MM.1S (cell line): ENCODE results near the gene IRS1.

Experiments used
- DNase-seq: peaks from one replicate; pipeline ENCODE4 v3.0.0-alpha.2; 2015
- H2AFZ ChIP-seq: fragments of 300-600 bp; sonication (generic); 2 replicates; pipeline ENCODE4 v1.6.0; 2016; ENCODE audit warnings: antibody characterized with exemption, low read length
- H3F3A ChIP-seq: fragments of 300-600 bp; sonication (generic); 2 replicates; pipeline ENCODE4 v1.6.1; 2016; ENCODE audit warnings: mild to moderate bottlenecking, antibody characterized with exemption, low read length, moderate library complexity, mixed read lengths; ENCODE audit not compliant: insufficient read depth
- H3K27ac ChIP-seq: fragments of 300-600 bp; sonication (generic); 2 replicates; pipeline ENCODE4 v1.5.1; 2016; ENCODE audit warnings: mild to moderate bottlenecking, low read length
- H3K27me3 ChIP-seq: fragments of 300-600 bp; sonication (generic); replicated peaks from 2 replicates; pipeline ENCODE4 v1.6.0; 2016; ENCODE audit warnings: low read length; ENCODE audit not compliant: insufficient read depth
- H3K36me3 ChIP-seq: fragments of 300-600 bp; sonication (generic); replicated peaks from 2 replicates; pipeline ENCODE4 v1.6.1; 2016; ENCODE audit warnings: mild to moderate bottlenecking, low read length, mixed read lengths; ENCODE audit not compliant: insufficient read depth
- H3K4me1 ChIP-seq: fragments of 300-600 bp; sonication (generic); 2 replicates; pipeline ENCODE4 v1.6.1; 2016; ENCODE audit warnings: low read length, mixed read lengths
- H3K4me2 ChIP-seq: fragments of 300-600 bp; sonication (generic); 2 replicates; pipeline ENCODE4 v1.6.0; 2016; ENCODE audit warnings: low read depth, low read length
- H3K4me3 ChIP-seq: fragments of 300-600 bp; sonication (generic); 2 replicates; pipeline ENCODE4 v1.5.1; 2016; ENCODE audit warnings: low read length, mixed read lengths
- H3K79me2 ChIP-seq: fragments of 300-600 bp; sonication (generic); 2 replicates; pipeline ENCODE4 v1.6.1; 2016; ENCODE audit warnings: mixed run types, low read length, mixed read lengths
- H3K9ac ChIP-seq: fragments of 300-600 bp; sonication (generic); 2 replicates; pipeline ENCODE4 v1.6.1; 2016; ENCODE audit warnings: low read length, mixed read lengths
- H3K9me2 ChIP-seq: fragments of 300-600 bp; sonication (generic); replicated peaks from 2 replicates; pipeline ENCODE4 v1.6.1; 2016; ENCODE audit warnings: mild to moderate bottlenecking, low read length, mixed read lengths; ENCODE audit not compliant: insufficient read depth
- H3K9me3 ChIP-seq: fragments of 300-600 bp; sonication (generic); replicated peaks from 2 replicates; pipeline ENCODE4 v1.6.1; 2016; ENCODE audit warnings: mild to moderate bottlenecking, low read length, mixed read lengths; ENCODE audit not compliant: insufficient read depth
- H4K20me1 ChIP-seq: fragments of 300-600 bp; sonication (generic); 2 replicates; pipeline ENCODE4 v1.6.1; 2016; ENCODE audit warnings: mild to moderate bottlenecking, low read length, moderate library complexity, mixed read lengths; ENCODE audit not compliant: insufficient read depth
- EZH2 ChIP-seq: fragments of 300-600 bp; sonication (generic); optimal IDR thresholded peaks from 2 replicates; pipeline ENCODE3; 2017; ENCODE audit warnings: low read depth, mild to moderate bottlenecking, antibody characterized with exemption, low read length, mixed read lengths
- EZH2phosphoT487 ChIP-seq: fragments of 300-600 bp; sonication (generic); IDR thresholded peaks from 2 replicates; pipeline ENCODE4 v1.6.1; 2018; ENCODE audit warnings: antibody characterized with exemption, low read length
- TF ChIP-seq, protein P1 (sequence below): fragments of 300-600 bp; sonication (generic); IDR thresholded peaks from 2 replicates; pipeline ENCODE4 v1.5.1; 2016; ENCODE audit warnings: antibody characterized with exemption, low read length, mixed read lengths

The IRS1 gene

DNA sequence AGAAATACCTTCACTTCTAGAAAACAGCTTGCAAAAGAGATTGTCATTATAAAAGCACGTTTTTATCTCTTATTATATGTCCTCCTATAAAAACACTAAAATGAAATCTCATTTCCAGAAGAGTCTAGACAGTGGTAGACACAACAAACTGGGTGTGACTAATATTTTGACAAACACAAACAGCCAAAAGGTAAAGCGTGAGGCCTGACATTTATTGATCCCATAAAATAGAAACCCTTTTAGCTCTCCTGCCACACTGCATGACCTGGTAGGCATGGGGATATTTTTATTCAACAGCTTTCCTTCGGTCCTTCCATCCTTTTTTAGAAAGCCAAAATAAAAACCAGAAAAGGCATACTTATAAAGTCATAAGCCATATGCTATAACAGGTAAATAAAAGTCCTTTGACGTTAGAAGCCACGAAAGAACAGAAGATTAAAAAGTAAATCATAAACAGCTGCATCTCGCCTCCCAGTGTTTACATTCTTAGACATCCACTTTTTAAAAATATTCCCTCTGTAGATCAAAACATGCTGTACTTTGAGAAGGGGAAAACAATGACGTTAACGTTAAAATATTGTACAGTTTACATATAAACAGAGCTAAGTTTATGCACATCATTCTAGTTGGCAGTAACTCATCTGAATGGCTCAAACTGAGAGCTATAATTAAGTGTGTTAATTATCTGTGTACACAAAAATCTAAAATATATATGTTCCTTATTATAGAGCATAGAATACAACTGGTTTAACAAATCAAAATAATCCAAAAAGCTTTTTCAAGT lies 44.6 kb downstream of the IRS1 start:
- H4K20me1 ChIP-seq: no peaks in the 10 kb centered on the region
- H3K79me2 ChIP-seq: no peaks in the 10 kb centered on the region

DNA sequence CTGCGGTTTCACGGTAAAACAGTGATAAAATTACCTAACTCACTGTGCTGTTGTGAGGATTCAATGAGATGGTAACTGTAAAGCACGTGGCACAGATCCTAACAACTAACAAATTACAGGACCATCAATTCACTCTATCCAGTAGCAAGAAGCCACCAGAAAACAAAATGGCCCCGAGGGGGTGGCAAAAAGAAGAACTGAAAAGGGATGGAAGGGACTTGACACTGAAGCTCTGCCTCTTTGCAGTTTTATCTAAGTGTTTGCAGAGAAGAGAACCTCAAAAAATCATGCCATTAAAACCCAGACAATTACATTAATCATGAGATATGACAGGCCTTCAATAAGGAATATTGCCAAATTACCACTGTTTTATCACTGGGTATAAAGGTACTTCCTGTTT lies 46.7 kb downstream of the IRS1 start:
- H3K79me2 ChIP-seq: no peaks in the 10 kb centered on the region

More for the DNA sequence above, 44.6 kb downstream of the IRS1 start:
- Histone ChIP-seq H3K4me2 (no peak overlapping the region), H2AFZ (no peak overlapping the region), H3K27ac (no peak overlapping the region), H3K9me2 (no peaks in the 10 kb centered on the region), H3K4me3 (no peak overlapping the region), H3K9me3 (no peaks in the 10 kb centered on the region), H3K4me1 (no peaks in the 10 kb centered on the region), H3K36me3 (no peaks in the 10 kb centered on the region), H3K9ac (no peak overlapping the region), H3K27me3 (no peaks in the 10 kb centered on the region), H3F3A (no peaks in the 10 kb centered on the region)
- DNase-seq: no peak
- TF ChIP-seq, protein P1, sequence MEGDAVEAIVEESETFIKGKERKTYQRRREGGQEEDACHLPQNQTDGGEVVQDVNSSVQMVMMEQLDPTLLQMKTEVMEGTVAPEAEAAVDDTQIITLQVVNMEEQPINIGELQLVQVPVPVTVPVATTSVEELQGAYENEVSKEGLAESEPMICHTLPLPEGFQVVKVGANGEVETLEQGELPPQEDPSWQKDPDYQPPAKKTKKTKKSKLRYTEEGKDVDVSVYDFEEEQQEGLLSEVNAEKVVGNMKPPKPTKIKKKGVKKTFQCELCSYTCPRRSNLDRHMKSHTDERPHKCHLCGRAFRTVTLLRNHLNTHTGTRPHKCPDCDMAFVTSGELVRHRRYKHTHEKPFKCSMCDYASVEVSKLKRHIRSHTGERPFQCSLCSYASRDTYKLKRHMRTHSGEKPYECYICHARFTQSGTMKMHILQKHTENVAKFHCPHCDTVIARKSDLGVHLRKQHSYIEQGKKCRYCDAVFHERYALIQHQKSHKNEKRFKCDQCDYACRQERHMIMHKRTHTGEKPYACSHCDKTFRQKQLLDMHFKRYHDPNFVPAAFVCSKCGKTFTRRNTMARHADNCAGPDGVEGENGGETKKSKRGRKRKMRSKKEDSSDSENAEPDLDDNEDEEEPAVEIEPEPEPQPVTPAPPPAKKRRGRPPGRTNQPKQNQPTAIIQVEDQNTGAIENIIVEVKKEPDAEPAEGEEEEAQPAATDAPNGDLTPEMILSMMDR: no peak
- TF ChIP-seq EZH2phosphoT487 (no peak), EZH2 (no peak)

DNA sequence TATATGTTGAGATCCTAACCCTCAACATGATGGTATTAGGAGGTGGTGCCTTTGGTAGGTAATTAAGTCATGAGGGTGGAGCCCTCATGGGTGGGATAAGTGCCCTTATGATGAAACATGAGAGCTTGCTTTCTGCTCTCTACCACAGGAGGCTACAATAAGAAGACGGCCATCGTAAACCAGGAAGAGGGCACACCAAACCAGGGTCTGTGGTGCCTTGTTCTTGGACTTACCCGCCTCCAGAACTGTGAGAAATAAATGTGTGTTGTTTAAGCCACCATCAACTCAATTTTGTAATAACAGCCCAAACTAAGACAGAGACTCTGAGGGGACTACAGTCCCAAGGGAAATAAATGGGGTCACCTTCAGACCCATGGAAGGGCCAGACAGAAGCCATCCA lies 52.3 kb downstream of the IRS1 start:
- Histone ChIP-seq H3K4me1 (no peaks in the 10 kb centered on the region), H4K20me1 (no peaks in the 10 kb centered on the region)

More for the DNA sequence above, 46.7 kb downstream of the IRS1 start:
- H2AFZ ChIP-seq: no peak overlapping the region
- H3K27ac ChIP-seq: no peak overlapping the region
- no peaks in the 10 kb centered on the region for H3K9me2 ChIP-seq
- no peak overlapping the region for H3K4me3 ChIP-seq
- H3K9ac ChIP-seq: no peak overlapping the region
- H3K36me3 ChIP-seq: no peaks in the 10 kb centered on the region
- DNase-seq: no peak
- H3K27me3 ChIP-seq: no peaks in the 10 kb centered on the region
- TF ChIP-seq, protein P1: no peak
- no peak for TF ChIP-seq EZH2
- TF ChIP-seq EZH2phosphoT487: no peak
- H3K9me3 ChIP-seq: no peaks in the 10 kb centered on the region
- no peaks in the 10 kb centered on the region for H3K4me1 ChIP-seq
- no peaks in the 10 kb centered on the region for H4K20me1 ChIP-seq
- H3K4me2 ChIP-seq: no peak overlapping the region
- no peaks in the 10 kb centered on the region for H3F3A ChIP-seq

More for the DNA sequence above, 52.3 kb downstream of the IRS1 start:
- TF ChIP-seq EZH2 (no peak), EZH2phosphoT487 (no peak)
- TF ChIP-seq, protein P1: no peak
- H3K27me3 ChIP-seq: no peaks in the 10 kb centered on the region
- H3K4me3 ChIP-seq: no peak overlapping the region
- H3K27ac ChIP-seq: no peak overlapping the region
- H3K36me3 ChIP-seq: no peaks in the 10 kb centered on the region
- no peak for DNase-seq
- H3F3A ChIP-seq: no peaks in the 10 kb centered on the region
- no peak overlapping the region for H3K4me2 ChIP-seq
- H3K9me2 ChIP-seq: no peaks in the 10 kb centered on the region
- no peaks in the 10 kb centered on the region for H3K9me3 ChIP-seq
- H3K9ac ChIP-seq: no peak overlapping the region
- no peaks in the 10 kb centered on the region for H3K79me2 ChIP-seq
- H2AFZ ChIP-seq: no peak overlapping the region
